ENCODE data around the gene MYL7.

The MYL7 gene

DNA sequence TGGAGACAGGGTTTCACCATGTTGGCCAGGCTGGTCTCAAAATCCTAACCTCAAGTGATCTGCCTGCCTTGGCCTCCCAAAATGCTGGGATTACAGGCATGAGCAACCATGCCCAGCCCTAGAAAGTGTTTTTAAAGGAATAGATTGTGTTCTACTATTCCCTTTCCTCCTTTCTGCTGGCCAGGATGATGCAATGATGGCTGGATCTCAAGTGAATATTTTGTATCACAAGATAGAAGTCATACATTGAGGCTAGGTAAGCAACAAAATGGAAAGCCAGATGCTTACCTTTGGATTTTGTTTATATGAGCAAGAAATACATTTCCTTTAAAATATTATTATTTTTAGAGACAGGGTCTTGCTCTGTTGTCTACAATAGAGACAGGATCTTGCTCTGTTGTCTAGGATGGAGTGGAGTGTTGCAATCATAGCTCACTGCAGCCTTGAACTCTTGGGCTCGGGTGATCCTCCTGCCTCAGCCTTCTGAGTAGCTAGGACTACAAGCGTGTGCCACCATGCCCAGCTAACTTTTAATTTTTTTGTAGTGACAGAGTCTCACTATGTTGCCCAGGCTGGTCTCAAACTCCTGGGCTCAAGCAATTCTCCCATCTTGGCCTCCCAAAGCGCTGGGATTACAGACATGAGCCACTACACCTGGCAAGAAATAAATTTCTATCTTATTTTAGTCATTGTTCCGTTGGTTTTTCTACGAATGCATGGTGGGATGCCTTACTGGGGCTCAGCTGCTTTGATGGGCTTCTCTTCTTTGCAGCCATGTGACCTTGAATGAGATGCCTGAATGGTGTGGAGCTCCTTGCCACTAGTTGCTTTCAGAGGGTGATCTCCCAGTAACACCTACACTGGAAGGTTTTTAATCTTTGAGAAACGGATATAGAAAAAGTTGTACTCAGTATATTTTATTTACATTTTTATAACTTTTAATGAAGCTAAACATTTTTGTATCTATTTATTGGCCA lies 42.8 kb downstream of the MYL7 start:
- no peak for DNase-seq

DNA sequence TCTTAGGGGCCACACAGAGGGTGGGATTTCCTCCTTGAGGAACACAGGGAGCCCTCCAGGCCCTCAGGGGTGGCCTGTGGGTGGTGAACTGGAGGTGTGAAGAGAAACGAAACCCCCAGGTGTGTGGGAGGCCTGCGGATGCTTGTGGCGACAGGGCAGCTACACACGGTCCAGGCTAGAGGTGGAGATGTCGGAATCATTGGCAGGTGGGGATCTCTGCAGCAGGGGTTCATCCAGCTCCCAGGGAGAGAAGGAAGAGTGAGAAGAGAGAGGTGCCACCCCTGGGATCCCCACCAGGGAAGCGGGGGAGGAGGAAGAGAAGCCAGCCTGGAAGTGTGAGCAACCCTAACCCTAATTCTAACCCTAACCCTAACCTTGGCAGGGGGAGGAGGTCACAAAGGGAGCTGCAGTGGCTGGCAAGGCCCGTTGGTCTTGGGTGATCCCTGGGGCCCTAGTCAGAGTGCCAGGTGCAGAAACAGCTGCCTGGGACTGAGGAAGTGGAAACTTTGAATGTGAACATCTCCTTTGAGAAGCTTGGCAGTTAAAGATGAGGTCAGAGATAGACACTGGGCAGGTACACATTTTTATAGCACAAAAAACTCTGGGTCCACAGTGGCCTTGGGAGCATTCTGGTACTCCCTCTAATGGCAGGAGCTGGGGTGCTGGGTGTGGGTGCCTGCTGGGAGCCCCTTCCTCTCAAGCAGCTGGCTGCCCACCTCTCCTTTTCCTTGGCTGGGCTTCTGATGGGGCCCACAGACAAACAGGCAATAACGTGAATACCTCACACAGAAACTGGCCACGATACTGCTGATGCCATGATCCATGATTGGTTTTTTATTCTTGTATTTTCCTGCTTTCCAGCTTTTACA lies 43.8 kb downstream of the MYL7 start:
- peak; percentile 39 for DNase-seq

DNA sequence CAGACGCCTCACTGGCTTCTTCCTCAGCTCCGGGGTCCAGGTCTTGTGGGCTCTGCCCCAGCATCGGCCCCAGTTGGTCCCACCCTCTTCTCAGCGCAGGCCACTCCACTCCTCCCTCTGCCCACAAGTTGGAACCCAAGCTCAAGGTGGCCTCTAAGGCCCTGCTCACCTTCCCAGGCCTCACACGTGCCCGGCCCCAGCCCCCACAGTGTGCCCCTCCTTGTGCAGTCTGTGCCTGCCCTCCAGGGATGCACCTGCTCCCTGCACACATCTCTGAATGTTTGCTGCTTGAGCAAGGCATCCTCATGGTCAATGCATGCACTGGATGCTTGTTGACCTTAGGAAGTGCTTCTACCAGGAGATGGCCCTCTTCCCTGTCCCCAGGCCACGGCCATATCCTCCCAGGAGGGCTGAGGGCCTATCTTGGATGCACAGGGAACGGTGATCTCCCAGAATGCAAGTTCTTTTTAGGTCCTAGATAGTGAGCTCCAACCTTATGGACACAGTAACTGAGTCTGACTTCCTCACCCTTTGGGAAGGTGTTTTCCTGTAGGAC lies 44.7 kb downstream of the MYL7 start:
- no peak for DNase-seq

DNA sequence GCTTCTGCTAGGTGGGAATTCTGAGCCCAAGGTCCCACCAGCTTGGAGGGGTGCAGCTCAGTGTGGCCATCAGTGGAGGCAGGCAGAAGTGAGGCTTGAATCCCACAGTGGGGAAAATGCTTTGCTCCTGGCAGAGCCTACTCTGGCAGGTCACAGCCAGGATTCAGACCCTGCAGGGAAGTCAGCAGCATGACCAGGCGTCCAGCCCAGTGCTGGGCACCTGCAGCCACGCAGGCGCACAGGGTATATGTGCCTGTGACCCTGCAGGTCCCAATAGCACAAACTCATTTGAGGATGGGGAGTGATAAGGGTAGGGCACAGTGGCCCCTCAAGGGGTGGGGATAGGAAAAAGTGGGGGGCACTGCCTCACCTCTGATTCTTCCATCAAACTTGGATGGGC lies 45.4 kb downstream of the MYL7 start:
- DNase-seq: no peak

DNA sequence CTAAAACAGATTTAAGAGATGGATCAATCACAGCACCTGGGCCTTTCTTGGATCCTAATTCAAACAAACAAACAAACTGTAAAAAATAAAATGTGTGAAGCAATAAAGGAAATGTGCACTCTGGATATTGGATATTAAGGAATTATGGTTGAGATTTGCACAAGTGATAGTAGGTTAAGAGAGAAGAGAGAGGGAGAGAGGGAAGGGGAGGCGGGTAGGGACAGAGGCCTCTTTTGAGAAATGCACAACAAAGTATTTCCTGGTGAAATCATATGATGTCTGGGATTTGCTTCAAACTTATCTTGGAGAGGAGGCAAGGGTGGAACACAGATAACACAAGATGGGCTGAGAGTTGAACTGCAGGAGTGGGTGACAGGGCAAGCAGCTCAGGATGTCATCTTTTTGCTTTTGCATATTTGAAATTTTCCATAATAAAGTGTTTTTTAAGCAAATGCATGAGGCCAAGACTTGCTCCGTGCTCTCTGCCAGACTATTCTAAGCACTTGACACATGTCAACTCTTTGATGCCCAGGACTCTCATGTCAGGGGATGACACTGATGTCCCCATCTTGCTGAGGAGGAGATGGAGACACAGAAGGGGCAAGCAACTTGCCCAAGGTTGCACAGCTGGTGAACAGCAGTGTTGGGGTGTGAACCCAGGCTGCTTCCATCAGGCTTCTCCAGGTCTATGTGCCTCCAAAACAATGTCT lies 46.1 kb downstream of the MYL7 start:
- no peak for DNase-seq

DNA sequence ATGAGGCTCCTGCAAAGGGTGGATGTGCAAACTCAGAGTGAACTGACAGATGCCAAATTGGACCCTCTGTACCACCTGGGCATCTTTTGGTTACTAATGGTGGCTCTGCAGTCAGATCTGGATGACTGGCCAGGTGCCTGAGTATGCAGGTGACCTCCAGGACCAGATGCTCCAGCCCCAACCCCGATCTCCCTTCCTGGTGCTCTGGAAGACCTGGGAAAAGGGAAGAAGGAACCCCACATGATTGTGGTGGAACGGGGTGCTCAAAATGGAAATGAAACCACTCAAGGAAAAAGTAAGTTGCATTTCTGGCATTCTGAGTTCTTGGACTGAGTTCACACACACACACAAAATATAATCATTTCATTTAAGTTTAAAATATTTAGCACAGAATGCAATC lies 46.8 kb downstream of the MYL7 start:
- DNase-seq: no peak

DNA sequence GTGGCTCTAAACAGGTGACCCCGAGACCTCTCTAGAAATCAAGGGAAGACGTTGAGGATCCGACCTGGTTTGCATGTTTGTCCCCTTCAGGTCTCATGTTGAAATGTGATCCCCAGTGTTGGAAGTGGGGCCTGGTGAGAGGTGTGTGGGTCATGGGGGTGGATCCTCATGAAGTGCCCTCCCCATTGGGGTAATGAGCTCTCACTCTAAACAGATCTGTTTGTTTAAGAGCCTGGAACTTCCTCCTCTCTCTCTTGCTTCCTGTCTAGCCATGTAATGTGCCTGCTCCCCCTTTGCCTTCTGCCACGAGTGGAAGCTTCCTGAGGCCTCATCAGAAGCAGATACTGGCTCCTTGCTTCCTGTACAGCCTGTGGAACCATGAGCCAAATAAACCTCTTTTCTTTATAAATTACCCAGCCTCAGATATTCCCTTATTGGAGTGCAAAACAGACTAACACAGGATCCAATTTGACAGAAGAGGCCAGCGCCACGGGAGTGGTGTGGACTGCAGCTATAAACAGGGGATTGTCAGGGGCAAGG lies 48.0 kb downstream of the MYL7 start:
- no peak for DNase-seq
